DOHH2 (cell line): ENCODE measurements around the gene PRPF8.

ENCODE experiments used
- H3F3A ChIP-seq: fragments of 200-600 bp; sonication (generic), shearing (Covaris generic); 2 replicates; pipeline ENCODE4 v1.6.0; 2016; ENCODE audit warnings: antibody characterized with exemption, mild to moderate bottlenecking; ENCODE audit not compliant: control insufficient read depth, insufficient read depth
- H3K27ac ChIP-seq: fragments of 200-600 bp; sonication (generic); 2 replicates; pipeline ENCODE4 v1.5.1; 2014; ENCODE audit warnings: low read depth, mild to moderate bottlenecking, low read length, moderate library complexity
- H3K27me3 ChIP-seq: fragments of 200-600 bp; sonication (generic); 2 replicates; pipeline ENCODE4 v1.6.1; 2014; ENCODE audit warnings: mild to moderate bottlenecking, low read length, mixed read lengths; ENCODE audit not compliant: control insufficient read depth
- H3K36me3 ChIP-seq: fragments of 200-600 bp; sonication (generic); 2 replicates; pipeline ENCODE4 v1.6.1; 2014; ENCODE audit warnings: mild to moderate bottlenecking, low read length, moderate library complexity, mixed read lengths; ENCODE audit not compliant: control insufficient read depth
- H3K4me1 ChIP-seq: fragments of 200-600 bp; sonication (generic); 2 replicates; pipeline ENCODE4 v1.6.1; 2014; ENCODE audit warnings: mild to moderate bottlenecking, low read length, mixed read lengths; ENCODE audit not compliant: control insufficient read depth
- H3K4me2 ChIP-seq: fragments of 200-600 bp; sonication (generic); 2 replicates; pipeline ENCODE4 v1.6.0; 2014; ENCODE audit warnings: mild to moderate bottlenecking, low read length, moderate library complexity
- H3K4me3 ChIP-seq: fragments of 200-600 bp; sonication (generic); 2 replicates; pipeline ENCODE4 v1.5.1; 2014; ENCODE audit warnings: mild to moderate bottlenecking, low read length, mixed read lengths
- H3K79me2 ChIP-seq: fragments of 200-600 bp; sonication (generic); 2 replicates; pipeline ENCODE4 v1.6.1; 2014; ENCODE audit warnings: mild to moderate bottlenecking, low read length, mixed read lengths; ENCODE audit not compliant: control insufficient read depth
- H3K9me2 ChIP-seq: fragments of 200-600 bp; sonication (generic); replicated peaks from 2 replicates; pipeline ENCODE4 v1.6.1; 2014; ENCODE audit warnings: mild to moderate bottlenecking, low read length, mixed read lengths; ENCODE audit not compliant: control insufficient read depth
- H3K9me3 ChIP-seq: fragments of 200-600 bp; sonication (generic); 2 replicates; pipeline ENCODE4 v1.6.1; 2014; ENCODE audit warnings: antibody characterized with exemption, low read length, mixed read lengths; ENCODE audit not compliant: control insufficient read depth, insufficient read depth
- H4K20me1 ChIP-seq: fragments of 200-600 bp; sonication (generic); 2 replicates; pipeline ENCODE4 v1.6.0; 2014; ENCODE audit warnings: low read depth, mild to moderate bottlenecking, antibody characterized with exemption, low read length, moderate library complexity; ENCODE audit not compliant: control insufficient read depth, insufficient read depth
- CTCF ChIP-seq: fragments of 200-600 bp; sonication (generic); IDR thresholded peaks from one replicate; pipeline ENCODE4 v1.5.1; 2014; ENCODE audit warnings: antibody characterized with exemption, mild to moderate bottlenecking, low read depth, low read length; ENCODE audit not compliant: poor library complexity, severe bottlenecking
- EZH2phosphoT487 ChIP-seq: fragments of 200-600 bp; sonication (generic); IDR thresholded peaks from 2 replicates; pipeline ENCODE4 v1.6.1; 2017; ENCODE audit warnings: borderline replicate concordance, mild to moderate bottlenecking, antibody characterized with exemption, low read length, moderate library complexity, mixed read lengths

Gene PRPF8

GRCh38 chr17:1729966-1730325, 45.3 kb upstream of the PRPF8 start:
- TF ChIP-seq EZH2phosphoT487: no peak
- H3K36me3 ChIP-seq: peaks cover 65% of the 10 kb centered on the region
- no peaks in the 10 kb centered on the region for H4K20me1 ChIP-seq
- peaks cover 23% of the 10 kb centered on the region for H3F3A ChIP-seq
- H3K4me2 ChIP-seq: peak overlapping the region; percentile 61
- H3K9me2 ChIP-seq: no peaks in the 10 kb centered on the region
- H3K9me3 ChIP-seq: no peaks in the 10 kb centered on the region
- H3K27ac ChIP-seq: peak overlapping the region; percentile 99
- H3K4me1 ChIP-seq: peaks cover 96% of the 10 kb centered on the region
- H3K4me3 ChIP-seq: peak overlapping the region; percentile 68
- peaks cover 69% of the 10 kb centered on the region for H3K79me2 ChIP-seq
- no peaks in the 10 kb centered on the region for H3K27me3 ChIP-seq

DNA sequence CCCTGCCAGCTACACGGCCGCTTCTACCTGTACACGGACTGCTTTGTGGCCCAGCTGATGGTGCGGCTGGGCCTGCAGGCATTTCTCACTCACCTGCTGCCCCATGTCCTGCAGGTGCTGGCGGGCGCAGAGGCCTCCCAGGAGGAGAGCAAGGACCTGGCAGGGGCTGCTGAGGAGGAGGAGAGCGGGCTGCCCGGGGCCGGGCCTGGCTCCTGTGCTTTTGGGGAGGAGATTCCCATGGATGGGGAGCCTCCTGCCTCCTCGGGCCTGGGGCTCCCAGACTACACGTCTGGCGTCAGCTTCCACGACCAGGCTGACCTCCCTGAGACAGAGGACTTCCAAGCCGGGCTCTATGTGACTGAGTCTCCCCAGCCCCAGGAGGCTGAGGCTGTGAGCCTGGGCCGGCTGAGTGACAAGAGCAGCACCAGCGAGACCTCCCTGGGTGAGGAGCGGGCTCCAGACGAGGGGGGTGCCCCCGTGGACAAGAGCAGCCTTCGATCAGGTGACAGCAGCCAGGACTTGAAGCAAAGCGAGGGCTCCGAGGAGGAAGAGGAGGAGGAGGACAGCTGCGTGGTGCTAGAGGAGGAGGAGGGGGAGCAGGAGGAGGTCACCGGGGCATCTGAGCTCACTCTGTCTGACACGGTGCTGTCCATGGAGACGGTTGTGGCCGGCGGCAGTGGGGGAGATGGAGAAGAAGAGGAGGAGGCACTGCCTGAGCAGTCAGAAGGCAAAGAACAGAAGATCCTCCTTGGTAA, 43.4 kb upstream of the PRPF8 start:
- Histone ChIP-seq H3K36me3 (peaks cover 52% of the 10 kb centered on the region), H3K79me2 (peaks cover 65% of the 10 kb centered on the region), H3K4me1 (peaks cover 89% of the 10 kb centered on the region), H3K9me2 (no peaks in the 10 kb centered on the region), H3K4me2 (peak overlapping the region; percentile 61), H3K9me3 (no peaks in the 10 kb centered on the region), H3K4me3 (peak overlapping the region; percentile 68), H3K27me3 (no peaks in the 10 kb centered on the region), H3F3A (peaks cover 14% of the 10 kb centered on the region), H4K20me1 (no peaks in the 10 kb centered on the region), H3K27ac (peak overlapping the region; percentile 99)
- no peak for TF ChIP-seq CTCF
- TF ChIP-seq EZH2phosphoT487: no peak

DNA sequence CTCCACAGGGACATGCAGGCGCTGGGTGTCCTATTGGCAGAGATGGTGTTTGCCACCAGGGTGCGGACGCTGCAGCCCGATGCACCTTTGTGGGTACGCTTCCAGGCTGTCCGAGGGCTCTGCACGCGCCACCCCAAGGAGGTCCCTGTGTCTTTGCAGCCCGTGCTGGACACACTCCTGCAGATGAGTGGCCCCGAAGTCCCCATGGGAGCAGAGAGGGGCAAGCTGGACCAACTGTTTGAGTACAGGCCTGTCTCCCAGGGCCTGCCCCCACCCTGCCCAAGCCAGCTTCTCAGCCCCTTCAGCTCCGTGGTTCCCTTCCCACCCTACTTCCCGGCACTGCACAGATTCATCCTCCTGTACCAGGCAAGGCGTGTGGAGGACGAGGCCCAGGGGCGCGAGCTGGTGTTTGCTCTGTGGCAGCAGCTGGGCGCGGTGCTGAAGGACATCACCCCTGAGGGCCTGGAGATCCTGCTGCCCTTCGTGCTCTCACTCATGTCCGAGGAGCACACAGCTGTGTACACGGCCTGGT, 42.7 kb upstream of the PRPF8 start:
- Histone ChIP-seq H3K4me1 (peaks cover 89% of the 10 kb centered on the region), H3K27me3 (no peaks in the 10 kb centered on the region), H3K4me3 (peak overlapping the region; percentile 68), H3K36me3 (peaks cover 52% of the 10 kb centered on the region), H3F3A (peaks cover 21% of the 10 kb centered on the region), H3K9me2 (no peaks in the 10 kb centered on the region), H3K27ac (peak overlapping the region; percentile 99), H3K9me3 (no peaks in the 10 kb centered on the region), H3K4me2 (peak overlapping the region; percentile 61), H4K20me1 (no peaks in the 10 kb centered on the region), H3K79me2 (peaks cover 65% of the 10 kb centered on the region)
- TF ChIP-seq EZH2phosphoT487: no peak
- TF ChIP-seq CTCF: no peak

GRCh38 chr17:1726626-1727257, 42.1 kb upstream of the PRPF8 start:
- H3K79me2 ChIP-seq: peaks cover 65% of the 10 kb centered on the region
- H3K9me3 ChIP-seq: no peaks in the 10 kb centered on the region
- H3K36me3 ChIP-seq: peaks cover 52% of the 10 kb centered on the region
- H3F3A ChIP-seq: peaks cover 23% of the 10 kb centered on the region
- no peaks in the 10 kb centered on the region for H4K20me1 ChIP-seq
- H3K4me3 ChIP-seq: peak overlapping the region; percentile 68
- TF ChIP-seq CTCF (no peak), EZH2phosphoT487 (no peak)
- H3K27ac ChIP-seq: no peak overlapping the region
- no peaks in the 10 kb centered on the region for H3K9me2 ChIP-seq
- H3K4me2 ChIP-seq: peak overlapping the region; percentile 61
- no peaks in the 10 kb centered on the region for H3K27me3 ChIP-seq
- H3K4me1 ChIP-seq: peaks cover 91% of the 10 kb centered on the region
